ENCODE data around the gene CCKAR.

The CCKAR gene

DNA sequence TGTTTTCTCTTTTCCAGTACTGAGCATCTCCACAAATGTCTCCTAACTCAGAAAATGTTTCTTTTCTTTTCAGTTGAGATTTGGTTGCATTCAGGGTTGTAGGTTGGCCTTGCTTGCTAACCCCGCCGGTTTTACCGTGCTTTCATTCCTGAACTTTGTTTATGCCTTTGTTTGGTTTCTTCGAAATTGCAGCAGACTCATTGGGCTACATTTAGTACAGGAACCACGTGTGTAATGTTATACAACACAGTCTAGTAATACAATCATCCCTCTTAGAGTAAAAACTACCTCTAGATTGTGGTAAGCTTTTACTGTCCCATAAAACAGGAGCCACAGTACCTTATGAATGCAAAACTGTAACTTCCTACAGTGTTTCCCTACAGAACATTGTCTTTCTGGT, 57.9 kb downstream of the CCKAR start:
- Histone ChIP-seq H3K27ac (ENCODE audit: low read depth, low read length) (no peak overlapping the region), H3K27me3 (ENCODE audit: control insufficient read depth, insufficient read depth, low read length) (no peaks in the 10 kb centered on the region), H3K36me3 (ENCODE audit: control insufficient read depth, insufficient read depth, low read length) (peaks cover 90% of the 10 kb centered on the region), H3K4me3 (ENCODE audit: low read depth, low read length) (no peak overlapping the region), H3K9me3 (ENCODE audit: control insufficient read depth, insufficient read depth, low read depth, low read length) (no peaks in the 10 kb centered on the region), H3K4me1 (ENCODE audit: control insufficient read depth, insufficient read depth, low read length) (no peaks in the 10 kb centered on the region), H3K9ac (ENCODE audit: low read length) (no peak overlapping the region)

GRCh38 chr4:26431461-26432180, 58.7 kb downstream of the CCKAR start:
- Histone ChIP-seq H3K9me3 (ENCODE audit: control insufficient read depth, insufficient read depth, low read depth, low read length) (no peaks in the 10 kb centered on the region), H3K27me3 (ENCODE audit: control insufficient read depth, insufficient read depth, low read length) (no peaks in the 10 kb centered on the region), H3K36me3 (ENCODE audit: control insufficient read depth, insufficient read depth, low read length) (peaks cover 89% of the 10 kb centered on the region), H3K4me3 (ENCODE audit: low read depth, low read length) (no peak overlapping the region), H3K27ac (ENCODE audit: low read depth, low read length) (no peak overlapping the region), H3K9ac (ENCODE audit: low read length) (no peak overlapping the region), H3K4me1 (ENCODE audit: control insufficient read depth, insufficient read depth, low read length) (no peaks in the 10 kb centered on the region)

Measured in HUES6 (cell line).